Transverse colon (tissue), 4 donors: ENCODE results near the gene CDCA3. TPM values are rescaled to one million over a fixed set of nuclear protein-coding genes. Genes with fewer than 3 reads are reported as not detected.

ENCODE experiments used
- DNase-seq: peaks from one replicate; pipeline ENCODE4 v3.0.0-alpha.2; 2019
- H3K27ac ChIP-seq, 4 donors: fragments of 200-600 bp; sonication (generic); 2 replicates each; pipeline ENCODE4 v1.5.1; 2016 to 2018; ENCODE audit warnings: inconsistent platforms in 4 of 4
- H3K27me3 ChIP-seq: fragments of 200-600 bp; sonication (generic); 2 replicates; pipeline ENCODE4 v1.5.1; 2017; ENCODE audit warnings: inconsistent platforms
- H3K36me3 ChIP-seq, 4 donors: fragments of 200-600 bp; sonication (generic); 2 replicates each; pipeline ENCODE4 v1.5.1; 2017 to 2019; ENCODE audit warnings: inconsistent platforms in 4 of 4
- H3K4me1 ChIP-seq, 4 donors: fragments of 200-600 bp; sonication (generic); 2 replicates each; pipeline ENCODE4 v1.5.1; 2017 to 2020; ENCODE audit warnings: inconsistent platforms in 4 of 4
- H3K4me3 ChIP-seq, 4 donors: fragments of 200-600 bp; sonication (generic); 1 replicate in 1 of 4; 2 replicates in 3 of 4; pipeline versions ENCODE4 v1.5.1 to v1.6.1; 2017 to 2019; ENCODE audit warnings: inconsistent platforms in 4 of 4
- H3K9me3 ChIP-seq, 2 donors: fragments of 200-600 bp; sonication (generic); 2 replicates each; pipeline ENCODE4 v1.5.1; 2017 to 2019; ENCODE audit warnings: inconsistent platforms in 2 of 2
- EP300 ChIP-seq: sonication (generic); formaldehyde crosslinking; IDR thresholded peaks from one replicate; pipeline ENCODE4 v1.6.1; 2017; ENCODE audit warnings: antibody characterized with exemption, low read depth
- POLR2A ChIP-seq: fragments of 450-650 bp; IDR thresholded peaks from one replicate; pipeline ENCODE4 v1.6.1; 2016; ENCODE audit warnings: antibody characterized with exemption, mild to moderate bottlenecking, moderate library complexity
- POLR2AphosphoS5 ChIP-seq, 3 donors: sonication (generic); formaldehyde crosslinking; IDR thresholded peaks; one replicate each; pipeline ENCODE4 v1.6.1; 2016; ENCODE audit warnings: antibody characterized with exemption in 3 of 3
- WGBS, 2 donors: methylation state at CpG; one replicate each; pipeline ENCODE4 v1.1.5; 2018; ENCODE audit warnings: low coverage in 1 of 2; 5-methylcytosine and 5-hydroxymethylcytosine counted together
- in situ Hi-C, 4 donors: fragments of 200-750 bp; cut with MboI; loops; one replicate each; pipeline versions ENCODE4 v1.15.0 to v1.15.1; 2017; ENCODE audit warnings: low sequenced_read_pairs in 3 of 4, low pct_ligation_motif_present in 1 of 4, low pct_unique_long_range_greater_than_20kb in 1 of 4
- intact Hi-C: fragments of 100-400 bp; cut with DNase I; formaldehyde crosslinking; loops from one replicate; pipeline ENCODE4 v1.15.1; 2023; ENCODE audit warnings: low total_unique reads
- total RNA-seq, 4 donors: library from RNA; depleted of rRNA; stranded (reverse); fragments of >200 nt; gene quantifications; one replicate each; pipeline ENCODE4 v1.1.0, GENCODE V29; 2016
- TF ChIP-seq, protein P1 (sequence below), 5 experiments: fragments of 200-600 bp in 3 of 5; fragments of 450-650 bp in 2 of 5; sonication (generic) in 3 of 5; IDR thresholded peaks; 1 replicate in 2 of 5; 2 replicates in 3 of 5; pipeline ENCODE4 v1.5.1; 2016 to 2017; ENCODE audit warnings: antibody characterized with exemption in 5 of 5, inconsistent platforms in 3 of 5, mild to moderate bottlenecking in 2 of 5, moderate library complexity in 1 of 5

Gene CDCA3
- total RNA-seq, 4 donors from 2014 or later: 3.0 to 8.8 (median 3.3) TPM; not detected in 1

- H3K36me3 ChIP-seq: no peaks in the 10 kb centered on the region
- WGBS, 2 donors: 68 to 100% methylated on average over 1 of the region's 1 CpG
- H3K27me3 ChIP-seq: no peaks in the 10 kb centered on the region
- no peak overlapping the region for H3K27ac ChIP-seq
- in situ Hi-C loops: no loop called here
- TF ChIP-seq POLR2A (no peak), EP300 (no peak), POLR2AphosphoS5 (IDR thresholded peaks at IDR 0.05) (no peak)
- TF ChIP-seq, protein P1, sequence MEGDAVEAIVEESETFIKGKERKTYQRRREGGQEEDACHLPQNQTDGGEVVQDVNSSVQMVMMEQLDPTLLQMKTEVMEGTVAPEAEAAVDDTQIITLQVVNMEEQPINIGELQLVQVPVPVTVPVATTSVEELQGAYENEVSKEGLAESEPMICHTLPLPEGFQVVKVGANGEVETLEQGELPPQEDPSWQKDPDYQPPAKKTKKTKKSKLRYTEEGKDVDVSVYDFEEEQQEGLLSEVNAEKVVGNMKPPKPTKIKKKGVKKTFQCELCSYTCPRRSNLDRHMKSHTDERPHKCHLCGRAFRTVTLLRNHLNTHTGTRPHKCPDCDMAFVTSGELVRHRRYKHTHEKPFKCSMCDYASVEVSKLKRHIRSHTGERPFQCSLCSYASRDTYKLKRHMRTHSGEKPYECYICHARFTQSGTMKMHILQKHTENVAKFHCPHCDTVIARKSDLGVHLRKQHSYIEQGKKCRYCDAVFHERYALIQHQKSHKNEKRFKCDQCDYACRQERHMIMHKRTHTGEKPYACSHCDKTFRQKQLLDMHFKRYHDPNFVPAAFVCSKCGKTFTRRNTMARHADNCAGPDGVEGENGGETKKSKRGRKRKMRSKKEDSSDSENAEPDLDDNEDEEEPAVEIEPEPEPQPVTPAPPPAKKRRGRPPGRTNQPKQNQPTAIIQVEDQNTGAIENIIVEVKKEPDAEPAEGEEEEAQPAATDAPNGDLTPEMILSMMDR (IDR thresholded peaks at IDR 0.05): no peak
- no peaks in the 10 kb centered on the region for H3K9me3 ChIP-seq
- intact Hi-C loops: no loop called here
- no peaks in the 10 kb centered on the region for H3K4me1 ChIP-seq
- no peak for DNase-seq
- H3K4me3 ChIP-seq: no peak overlapping the region
These were observed 40.3 kb downstream of the CDCA3 start for GRCh38 chr12:6810758-6811157.

DNA sequence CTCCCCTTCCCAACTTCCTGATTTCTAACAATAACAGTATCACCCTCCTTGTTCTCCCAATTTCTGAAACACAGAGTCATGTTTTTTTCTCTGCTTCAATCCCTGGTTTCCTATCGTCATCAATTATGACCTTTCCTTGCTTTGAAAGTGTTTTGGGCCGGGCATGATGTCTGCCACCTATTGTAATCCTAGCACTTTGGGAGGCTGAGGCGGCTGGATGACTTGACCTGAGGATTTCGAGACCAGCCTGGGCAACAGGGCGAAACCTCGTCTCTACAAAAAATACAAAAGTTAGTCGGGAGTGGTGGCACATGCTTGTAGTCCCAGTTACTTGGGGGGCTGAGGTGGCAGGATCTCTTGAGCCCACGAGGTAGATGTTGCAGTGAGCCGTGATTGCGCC is 42.0 kb downstream of the CDCA3 start:
- Histone ChIP-seq H3K4me3 (no peak overlapping the region), H3K27me3 (no peaks in the 10 kb centered on the region), H3K36me3 (no peaks in the 10 kb centered on the region), H3K4me1 (no peaks in the 10 kb centered on the region), H3K27ac (no peak overlapping the region), H3K9me3 (no peaks in the 10 kb centered on the region)
- in situ Hi-C loops (no loop called here), intact Hi-C loops (no loop called here)
- TF ChIP-seq, protein P1 (IDR thresholded peaks at IDR 0.05): no peak
- TF ChIP-seq POLR2A (no peak), POLR2AphosphoS5 (IDR thresholded peaks at IDR 0.05) (no peak), EP300 (no peak)
- DNase-seq: no peak
- 77 to 80% methylated on average over 2 to 10 of the region's 10 CpGs for WGBS, 2 donors

DNA sequence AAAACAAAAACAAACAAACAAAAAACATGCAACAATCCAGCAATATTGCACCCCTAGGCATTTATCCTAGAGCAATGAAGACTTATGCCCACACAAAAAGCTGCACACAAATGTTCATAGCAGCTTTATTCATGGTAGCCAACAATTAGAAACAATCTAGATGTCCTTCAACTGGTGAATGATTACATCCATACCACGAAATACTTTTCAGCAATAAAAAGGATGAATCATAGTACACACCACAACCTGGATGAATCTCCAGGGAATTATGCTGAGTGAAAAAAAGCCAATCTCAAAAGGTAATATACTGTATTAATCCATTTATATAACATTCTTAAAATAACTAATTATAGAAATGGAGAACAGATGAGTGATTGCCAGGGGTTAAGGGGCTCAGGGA is 43.9 kb downstream of the CDCA3 start:
- no peaks in the 10 kb centered on the region for H3K9me3 ChIP-seq
- in situ Hi-C loops: no loop called here
- H3K36me3 ChIP-seq: no peaks in the 10 kb centered on the region
- intact Hi-C loops: no loop called here
- no peak for DNase-seq
- H3K27me3 ChIP-seq: no peaks in the 10 kb centered on the region
- 37 to 62% methylated on average over 1 of the region's 1 CpG for WGBS, 2 donors
- no peak overlapping the region for H3K4me3 ChIP-seq
- no peak overlapping the region for H3K27ac ChIP-seq
- H3K4me1 ChIP-seq: no peaks in the 10 kb centered on the region
- TF ChIP-seq EP300: no peak
- no peak for TF ChIP-seq POLR2A
- TF ChIP-seq, protein P1 (IDR thresholded peaks at IDR 0.05): no peak
- TF ChIP-seq POLR2AphosphoS5 (IDR thresholded peaks at IDR 0.05): no peak

DNA sequence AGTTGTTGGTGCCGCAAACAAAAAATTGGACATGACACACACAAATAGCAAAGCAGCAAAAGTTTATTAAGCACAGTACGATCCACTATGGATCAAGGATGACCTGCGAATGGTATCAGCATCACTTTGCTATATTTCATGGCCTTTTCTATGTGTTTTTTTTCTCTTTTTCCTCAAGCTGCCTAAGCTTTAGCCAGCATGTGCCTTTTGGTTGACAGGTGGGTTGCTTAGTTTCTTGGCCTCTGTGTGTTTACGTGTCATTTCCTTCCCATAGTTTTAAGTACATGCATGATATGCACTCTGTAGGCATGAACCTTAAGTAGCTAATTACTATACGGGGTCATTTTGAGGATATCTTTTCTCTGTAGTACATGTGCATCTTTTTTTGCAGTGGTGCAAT is 51.9 kb downstream of the CDCA3 start:
- in situ Hi-C loops: no loop called here
- no peaks in the 10 kb centered on the region for H3K9me3 ChIP-seq
- TF ChIP-seq, protein P1 (IDR thresholded peaks at IDR 0.05): no peak
- TF ChIP-seq POLR2A (no peak), POLR2AphosphoS5 (IDR thresholded peaks at IDR 0.05) (no peak), EP300 (no peak)
- no peaks in the 10 kb centered on the region for H3K36me3 ChIP-seq
- no peaks in the 10 kb centered on the region for H3K27me3 ChIP-seq
- H3K4me3 ChIP-seq: no peak overlapping the region
- DNase-seq: no peak
- no peaks in the 10 kb centered on the region for H3K4me1 ChIP-seq
- 81 to 88% methylated on average over 5 of the region's 5 CpGs for WGBS, 2 donors
- H3K27ac ChIP-seq: no peak overlapping the region
- intact Hi-C loops: no loop called here

Other genes starting within 250 kb of the CDCA3 start
- 100 to 1,000 TPM; 142 to 165 (median 154) TPM for gene CHD4, start 243.9 kb downstream of the CDCA3 start, total RNA-seq
- gene LPAR5, start 215.3 kb downstream of the CDCA3 start, total RNA-seq: 10 to 100 TPM; 27.9 to 50.1 (median 30.2) TPM
- gene ACRBP, start 203.9 kb downstream of the CDCA3 start, total RNA-seq: 1 to 10 TPM in 3 of 4 donors, not detected in 1; 2.2 to 2.9 (median 2.7) TPM
- gene ING4, start 188.2 kb downstream of the CDCA3 start, total RNA-seq: 100 to 1,000 TPM in 1 of 4 donors, 10 to 100 TPM in 3; 41.8 to 165 (median 56.6) TPM
- 10 to 100 TPM; 34.8 to 49.4 (median 42.8) TPM for gene ZNF384, start 161.9 kb downstream of the CDCA3 start, total RNA-seq
- under 1 TPM in 1 of 4 donors, not detected in 3; 0.64 TPM for gene PIANP, start 150.5 kb downstream of the CDCA3 start, total RNA-seq
- 10 to 100 TPM; 13.1 to 44.9 (median 36.9) TPM for gene COPS7A, start 127.2 kb downstream of the CDCA3 start, total RNA-seq
- gene MLF2, start 98.1 kb downstream of the CDCA3 start, total RNA-seq: 100 to 1,000 TPM; 100 to 360 (median 164) TPM
- 100 to 1,000 TPM in 1 of 4 donors, 10 to 100 TPM in 3; 64.0 to 124 (median 83.9) TPM for gene PTMS, start 84.9 kb downstream of the CDCA3 start, total RNA-seq
- gene LAG3, start 78.8 kb downstream of the CDCA3 start, total RNA-seq: 1 to 10 TPM in 1 of 4 donors, under 1 TPM in 1, not detected in 2; 0.68 to 1.4 TPM
- gene CD4, start 61.8 kb downstream of the CDCA3 start, total RNA-seq: 1 to 10 TPM in 3 of 4 donors, under 1 TPM in 1; 1.00 to 7.9 (median 2.8) TPM
- 1 to 10 TPM in 3 of 4 donors, not detected in 1; 3.0 to 6.4 (median 3.1) TPM for gene GPR162, start 29.5 kb downstream of the CDCA3 start, total RNA-seq
- 10 to 100 TPM in 3 of 4 donors, 1 to 10 TPM in 1; 5.9 to 32.9 (median 14.4) TPM for gene P3H3, start 22.9 kb downstream of the CDCA3 start, total RNA-seq
- under 1 TPM in 2 of 4 donors, not detected in 2; 0.14 to 0.32 TPM for gene GNB3, start 10.4 kb downstream of the CDCA3 start, total RNA-seq
- 100 to 1,000 TPM in 1 of 4 donors, 10 to 100 TPM in 3; 30.5 to 171 (median 35.4) TPM for gene USP5, start 864 bp upstream of the CDCA3 start, total RNA-seq
- 100 to 1,000 TPM; 360 to 671 (median 400) TPM for gene TPI1, start 16.2 kb upstream of the CDCA3 start, total RNA-seq
- gene SPSB2, start 22.0 kb upstream of the CDCA3 start, total RNA-seq: 10 to 100 TPM in 2 of 4 donors, 1 to 10 TPM in 2; 4.5 to 21.0 (median 8.2) TPM
- gene LRRC23, start 53.5 kb upstream of the CDCA3 start, total RNA-seq: 10 to 100 TPM in 1 of 4 donors, 1 to 10 TPM in 1, under 1 TPM in 1, not detected in 1; 0.60 to 11.3 (median 5.9) TPM
- gene ENO2, start 63.3 kb upstream of the CDCA3 start, total RNA-seq: 10 to 100 TPM in 2 of 4 donors, 1 to 10 TPM in 2; 7.2 to 14.1 (median 9.6) TPM
- 100 to 1,000 TPM in 2 of 4 donors, 10 to 100 TPM in 2; 59.1 to 160 (median 112) TPM for gene ATN1, start 76.7 kb upstream of the CDCA3 start, total RNA-seq
- not detected for gene RNU7-1, start 92.5 kb upstream of the CDCA3 start, total RNA-seq
- 100 to 1,000 TPM; 303 to 452 (median 386) TPM for gene C12orf57, start 92.7 kb upstream of the CDCA3 start, total RNA-seq
- 10 to 100 TPM; 21.7 to 49.0 (median 36.1) TPM for gene PTPN6, start 100.1 kb upstream of the CDCA3 start, total RNA-seq
- 100 to 1,000 TPM; 196 to 402 (median 263) TPM for gene PHB2, start 119.4 kb upstream of the CDCA3 start, total RNA-seq
- 10 to 100 TPM in 3 of 4 donors, 1 to 10 TPM in 1; 5.6 to 30.6 (median 26.6) TPM for gene EMG1, start 119.6 kb upstream of the CDCA3 start, total RNA-seq
- 100 to 1,000 TPM in 3 of 4 donors, 10 to 100 TPM in 1; 56.1 to 271 (median 111) TPM for gene LPCAT3, start 167.2 kb upstream of the CDCA3 start, total RNA-seq
- 100 to 1,000 TPM; 103 to 191 (median 117) TPM for gene C1S, start 209.4 kb upstream of the CDCA3 start, total RNA-seq
- gene C1R, start 241.2 kb upstream of the CDCA3 start, total RNA-seq: 100 to 1,000 TPM in 3 of 4 donors, 10 to 100 TPM in 1; 68.5 to 154 (median 125) TPM